NCI-H2227 (cell line): ENCODE results near the gene PTPRU.

Experiments used
- DNase-seq: peaks from one replicate; lab custom pipeline; 2025; ENCODE audit not compliant: unreplicated experiment; lab: John Stamatoyannopoulos, UW

PTPRU gene

DNA sequence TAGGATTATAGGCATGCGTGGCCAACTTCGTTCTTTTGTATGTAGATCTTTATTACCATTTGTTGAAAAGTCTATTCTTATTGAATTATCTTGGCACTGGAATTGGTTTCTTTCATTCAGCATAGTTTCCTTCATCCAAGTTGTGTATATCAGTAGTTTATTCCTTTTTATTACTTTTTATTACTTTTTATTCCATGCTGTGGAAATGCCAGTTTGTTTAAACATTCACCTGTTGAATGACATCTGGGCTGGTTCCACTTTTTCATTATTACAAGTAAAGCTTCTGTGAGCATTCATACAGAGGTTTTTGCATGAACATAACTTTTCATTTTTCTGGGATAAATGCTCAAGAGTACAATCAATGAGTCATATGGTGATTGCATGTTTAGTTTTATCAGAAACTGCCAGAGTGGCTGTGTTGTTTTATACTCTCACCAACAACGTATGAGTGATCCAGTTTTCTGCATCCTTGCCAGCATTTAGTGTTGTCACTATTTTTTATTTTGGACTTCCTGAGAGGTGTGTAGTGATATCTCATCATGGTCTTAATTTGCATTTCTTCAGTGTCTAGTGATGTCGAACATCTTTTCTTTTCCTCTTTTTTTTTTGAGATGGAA, 28.6 kb downstream of the PTPRU start:
- no peak for DNase-seq

DNA sequence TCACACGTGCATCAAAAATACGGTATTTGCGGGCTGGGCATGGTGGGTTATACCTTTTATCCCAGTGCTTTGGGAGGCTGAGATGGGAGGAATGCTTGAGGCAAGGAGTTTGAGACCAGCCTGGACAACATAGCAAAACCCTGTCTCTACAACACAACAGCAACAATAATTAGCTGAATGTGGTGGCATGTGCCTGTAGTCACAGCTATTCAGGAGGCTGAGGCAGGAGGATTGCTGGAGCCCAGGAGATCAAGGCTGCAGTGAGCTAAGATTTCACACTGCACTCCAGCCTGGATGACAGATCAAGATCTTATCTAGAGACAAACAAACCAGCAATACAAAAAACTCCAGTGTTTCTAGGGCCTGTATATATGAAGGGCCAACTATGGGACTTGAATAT, 30.6 kb downstream of the PTPRU start:
- DNase-seq: no peak

DNA sequence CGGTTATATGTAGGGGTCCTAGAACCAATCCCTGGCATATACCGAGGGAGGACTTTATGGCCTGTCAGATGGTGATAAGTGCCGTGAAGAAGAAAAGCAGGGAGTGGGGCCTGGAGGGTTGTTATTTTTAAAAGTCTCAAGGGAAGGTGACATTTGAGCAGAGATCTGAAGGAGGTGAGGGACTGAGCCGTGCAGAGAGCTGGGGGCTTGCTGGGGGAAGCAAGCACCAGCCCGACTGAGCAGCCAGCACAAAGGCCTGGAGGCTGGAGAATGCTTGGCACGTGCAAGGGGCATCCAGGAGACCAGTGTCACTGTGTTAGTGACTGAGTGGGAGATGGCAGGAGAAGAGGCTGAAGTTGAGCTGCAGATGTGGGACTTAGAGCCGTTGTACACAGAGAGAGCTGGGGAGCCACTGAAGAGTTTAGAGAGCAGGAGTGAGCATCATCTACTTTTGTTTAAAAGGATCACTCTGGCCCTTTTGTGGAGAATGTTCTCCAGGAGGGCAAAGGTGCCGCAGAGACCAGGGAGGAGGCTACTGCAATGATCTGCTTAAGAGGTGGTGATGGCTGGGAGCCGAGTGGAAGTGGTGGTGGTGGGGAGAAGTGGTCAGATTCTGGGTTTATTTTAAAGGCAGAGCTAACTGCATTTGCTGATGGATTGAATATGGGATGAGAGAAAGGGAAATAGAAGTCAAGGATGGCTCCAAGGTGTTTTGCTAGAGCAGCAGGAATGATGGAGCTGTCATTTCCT, 31.2 kb downstream of the PTPRU start:
- no peak for DNase-seq

DNA sequence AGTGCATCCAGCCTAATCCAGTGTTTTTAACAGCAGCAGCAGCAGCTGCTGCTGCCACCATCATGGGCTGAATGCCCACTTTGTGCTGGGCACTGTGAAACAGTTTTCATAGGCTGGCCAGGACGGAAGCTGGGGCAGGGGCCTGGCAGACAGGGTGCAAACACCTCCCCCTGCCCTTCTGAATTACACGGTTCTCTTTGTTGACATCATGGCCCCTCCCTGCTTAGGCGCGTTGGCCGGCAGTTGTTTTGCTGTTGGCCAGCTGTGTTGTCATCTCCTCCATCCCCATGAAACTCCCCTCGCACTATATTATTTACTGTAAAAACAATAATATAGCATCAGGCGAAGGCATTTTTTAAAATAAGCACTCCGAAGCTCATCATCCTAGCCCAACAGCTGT, 33.1 kb downstream of the PTPRU start:
- DNase-seq: peak; percentile 20

DNA sequence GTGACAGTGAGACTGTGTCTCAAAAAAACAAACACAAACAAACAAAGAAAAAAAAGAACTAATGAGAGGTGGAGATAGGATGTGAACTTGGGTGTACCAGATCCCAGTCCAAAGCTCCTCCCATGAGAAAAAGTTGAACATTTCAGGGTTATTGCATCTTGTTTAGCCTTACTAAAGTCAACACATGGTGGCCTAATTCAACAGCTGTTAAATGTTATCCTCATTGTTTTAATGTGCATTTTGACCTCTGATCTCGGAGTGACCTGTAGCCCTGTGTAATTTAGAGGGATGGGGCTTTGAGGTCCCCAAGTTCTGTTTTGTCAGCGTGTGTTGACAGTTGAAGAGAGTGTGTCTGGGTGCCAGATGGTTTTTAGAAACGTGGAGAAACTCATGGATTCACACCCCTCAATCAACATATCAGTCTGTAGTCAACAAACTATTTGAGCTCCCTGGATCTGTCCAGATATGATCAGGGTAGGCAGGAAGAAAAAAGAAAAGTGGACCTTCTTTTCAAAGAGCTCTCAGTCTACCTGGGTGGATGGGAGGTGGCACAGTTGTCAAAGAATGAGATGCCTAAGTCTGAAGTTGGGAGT, 34.7 kb downstream of the PTPRU start:
- DNase-seq: no peak

DNA sequence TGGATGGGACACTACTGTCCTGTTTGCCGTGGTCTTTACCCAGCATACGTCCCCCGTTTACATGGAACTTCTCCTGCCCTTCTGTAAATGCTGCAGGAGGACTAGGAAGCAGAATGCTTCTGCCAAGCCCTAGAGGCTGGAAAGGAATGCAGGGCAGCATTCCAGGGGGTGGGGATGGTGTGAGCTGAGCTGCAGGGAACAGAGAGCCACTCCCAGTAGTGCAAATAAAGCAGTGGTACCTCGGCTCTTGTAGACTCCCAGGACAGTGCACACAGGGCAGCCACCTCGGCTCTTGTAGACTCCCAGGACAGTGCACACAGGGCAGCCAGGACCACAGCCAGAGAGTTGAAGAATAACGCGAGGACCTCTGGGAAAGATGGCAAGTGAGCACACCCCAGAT, 35.4 kb downstream of the PTPRU start:
- DNase-seq: no peak

DNA sequence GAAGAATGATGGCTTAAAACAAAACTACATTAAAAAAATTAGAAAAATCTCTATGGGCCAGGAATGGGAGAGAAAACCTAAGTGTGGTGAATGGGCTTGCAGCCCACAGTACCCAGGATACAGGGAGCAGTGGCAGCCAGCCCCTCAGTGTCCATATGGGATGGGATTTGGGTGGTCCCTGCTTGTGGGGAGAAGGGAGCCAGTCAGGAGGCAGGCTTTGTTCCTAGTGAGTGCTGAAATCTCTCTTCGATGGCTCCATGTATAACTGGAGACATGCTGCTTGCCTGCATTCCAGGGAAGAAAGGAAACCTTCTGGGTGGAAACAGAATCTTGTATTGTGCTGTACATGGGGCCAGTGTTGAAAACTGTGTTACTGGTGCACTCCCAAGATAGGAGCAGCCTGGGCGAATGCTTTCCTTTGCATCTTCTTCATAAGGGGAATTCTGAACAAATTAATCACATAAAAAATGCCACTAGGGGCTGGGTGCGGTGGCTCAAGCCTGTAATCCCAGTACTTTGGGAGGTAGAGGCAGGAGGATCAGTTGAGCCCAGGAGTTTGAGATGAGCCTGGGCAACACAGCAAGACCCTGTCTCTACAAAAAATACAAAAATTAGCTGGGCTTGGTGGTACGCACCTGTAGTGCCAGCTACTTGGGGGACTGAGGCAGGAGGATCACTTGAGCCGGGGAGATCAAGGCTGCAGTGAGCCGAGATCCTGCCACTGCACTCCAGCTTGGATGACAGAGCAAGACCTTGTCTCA, 36.0 kb downstream of the PTPRU start:
- DNase-seq: no peak

DNA sequence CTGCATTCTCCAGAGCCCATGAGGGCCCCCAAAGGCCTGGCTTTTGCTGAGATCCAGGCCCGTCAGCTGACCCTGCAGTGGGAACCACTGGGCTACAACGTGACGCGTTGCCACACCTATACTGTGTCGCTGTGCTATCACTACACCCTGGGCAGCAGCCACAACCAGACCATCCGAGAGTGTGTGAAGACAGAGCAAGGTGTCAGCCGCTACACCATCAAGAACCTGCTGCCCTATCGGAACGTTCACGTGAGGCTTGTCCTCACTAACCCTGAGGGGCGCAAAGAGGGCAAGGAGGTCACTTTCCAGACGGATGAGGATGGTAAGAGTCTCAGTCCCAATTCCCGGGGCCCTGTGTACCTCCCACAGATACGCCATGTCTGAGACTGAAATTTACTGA, 39.1 kb downstream of the PTPRU start:
- DNase-seq: no peak

DNA sequence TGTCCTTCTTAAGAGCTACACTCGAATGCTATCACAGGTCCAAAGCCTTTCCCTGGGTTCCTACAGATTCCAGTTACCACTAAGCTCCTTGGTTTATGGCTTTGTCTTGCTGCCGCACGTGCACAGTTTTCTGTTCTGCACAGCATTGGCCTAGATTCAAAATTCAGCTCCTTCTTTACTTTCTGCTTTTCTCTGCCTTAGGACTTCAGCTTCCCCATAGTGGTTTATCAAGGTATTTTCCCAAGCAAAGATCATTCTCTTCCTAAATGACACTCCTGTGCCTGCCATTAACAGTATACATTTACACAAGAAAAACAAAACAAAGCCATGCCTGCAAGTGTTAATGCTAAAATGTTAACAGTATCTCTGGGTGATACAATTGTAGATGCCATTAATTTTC, 41.8 kb downstream of the PTPRU start:
- no peak for DNase-seq

DNA sequence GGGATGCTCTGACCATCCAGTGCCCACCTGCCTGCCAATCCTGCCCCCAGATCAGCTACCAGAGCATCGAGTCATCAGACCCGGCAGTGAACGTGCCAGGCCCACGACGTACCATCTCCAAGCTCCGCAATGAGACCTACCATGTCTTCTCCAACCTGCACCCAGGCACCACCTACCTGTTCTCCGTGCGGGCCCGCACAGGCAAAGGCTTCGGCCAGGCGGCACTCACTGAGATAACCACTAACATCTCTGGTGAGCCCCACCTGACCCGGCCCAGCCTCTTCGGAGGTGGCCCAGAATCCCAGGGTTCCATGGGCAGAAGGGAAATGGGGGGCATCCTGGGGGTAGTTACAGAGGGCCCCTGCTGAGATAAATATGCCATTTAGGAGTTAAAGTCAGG, 43.1 kb downstream of the PTPRU start:
- DNase-seq: no peak

DNA sequence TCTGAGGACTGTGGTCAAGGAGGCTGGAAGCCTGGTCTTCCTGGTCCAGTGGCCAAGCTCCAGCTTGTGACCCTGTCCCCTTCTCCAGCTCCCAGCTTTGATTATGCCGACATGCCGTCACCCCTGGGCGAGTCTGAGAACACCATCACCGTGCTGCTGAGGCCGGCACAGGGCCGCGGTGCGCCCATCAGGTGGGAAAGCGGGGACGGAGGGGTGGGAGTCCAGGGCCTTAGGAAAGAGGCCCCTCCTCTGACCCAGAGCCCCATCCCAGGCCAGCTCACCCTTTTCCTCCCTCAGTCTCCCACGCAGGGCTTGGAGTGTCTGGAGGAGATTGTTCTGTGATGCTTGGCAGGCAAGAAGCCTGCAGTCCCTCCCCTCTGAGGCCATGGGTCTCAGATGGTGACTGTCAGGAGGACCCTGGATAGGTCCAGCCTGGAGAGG, 43.6 kb downstream of the PTPRU start:
- DNase-seq: no peak

DNA sequence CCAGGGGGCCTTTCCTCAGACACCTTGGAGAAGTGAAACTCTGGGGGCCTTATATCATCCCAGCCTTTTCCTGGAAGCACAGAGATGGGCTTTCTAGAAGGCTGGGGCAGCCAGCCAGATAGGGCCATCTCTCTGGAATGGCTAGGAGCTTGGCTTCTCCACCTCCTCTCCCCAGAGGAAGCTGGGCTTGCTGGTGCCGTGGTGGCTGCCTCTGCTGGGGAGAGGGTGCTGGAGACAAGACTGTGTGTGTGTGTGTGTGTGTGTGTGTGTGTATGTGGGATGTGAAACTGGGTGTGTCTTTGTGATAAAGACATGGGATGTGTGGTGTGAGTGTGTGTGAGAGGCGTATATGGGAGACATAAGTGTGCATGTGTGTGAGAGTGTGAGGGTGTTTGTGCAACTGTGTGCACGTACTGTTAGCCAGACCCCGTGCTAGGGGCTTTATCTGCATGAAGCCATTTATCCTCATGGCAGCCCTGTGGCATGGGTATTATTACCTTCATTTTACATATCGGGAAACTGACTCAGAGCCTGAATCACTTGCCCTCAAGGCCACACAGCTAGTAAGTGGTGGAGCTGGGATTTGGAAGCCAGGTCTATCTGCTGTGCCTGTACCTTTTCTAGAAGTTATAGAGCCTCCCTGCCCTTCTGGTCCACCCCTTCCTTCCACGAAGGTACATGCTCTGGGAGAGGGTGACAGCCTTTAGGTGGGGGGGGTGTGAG, 44.2 kb downstream of the PTPRU start:
- no peak for DNase-seq

DNA sequence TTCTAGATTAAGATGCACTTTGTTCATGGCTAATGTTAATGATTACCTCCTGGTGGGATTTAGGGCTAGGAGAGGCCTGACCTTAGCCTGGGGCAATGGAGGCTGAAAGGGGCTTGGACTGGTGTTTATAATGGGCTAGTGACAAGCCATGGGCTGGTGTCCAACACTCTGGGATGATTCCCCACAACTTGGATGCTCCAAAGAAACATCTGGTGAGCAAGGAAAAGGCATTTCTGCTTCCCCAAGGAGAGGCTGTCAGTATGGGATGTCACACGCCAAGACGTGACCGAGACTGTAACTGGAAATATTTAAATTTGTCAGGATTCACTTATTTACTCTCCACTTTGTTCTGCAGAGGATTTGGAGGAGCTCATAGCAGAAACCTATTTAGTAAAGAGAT, 45.2 kb downstream of the PTPRU start:
- no peak for DNase-seq

DNA sequence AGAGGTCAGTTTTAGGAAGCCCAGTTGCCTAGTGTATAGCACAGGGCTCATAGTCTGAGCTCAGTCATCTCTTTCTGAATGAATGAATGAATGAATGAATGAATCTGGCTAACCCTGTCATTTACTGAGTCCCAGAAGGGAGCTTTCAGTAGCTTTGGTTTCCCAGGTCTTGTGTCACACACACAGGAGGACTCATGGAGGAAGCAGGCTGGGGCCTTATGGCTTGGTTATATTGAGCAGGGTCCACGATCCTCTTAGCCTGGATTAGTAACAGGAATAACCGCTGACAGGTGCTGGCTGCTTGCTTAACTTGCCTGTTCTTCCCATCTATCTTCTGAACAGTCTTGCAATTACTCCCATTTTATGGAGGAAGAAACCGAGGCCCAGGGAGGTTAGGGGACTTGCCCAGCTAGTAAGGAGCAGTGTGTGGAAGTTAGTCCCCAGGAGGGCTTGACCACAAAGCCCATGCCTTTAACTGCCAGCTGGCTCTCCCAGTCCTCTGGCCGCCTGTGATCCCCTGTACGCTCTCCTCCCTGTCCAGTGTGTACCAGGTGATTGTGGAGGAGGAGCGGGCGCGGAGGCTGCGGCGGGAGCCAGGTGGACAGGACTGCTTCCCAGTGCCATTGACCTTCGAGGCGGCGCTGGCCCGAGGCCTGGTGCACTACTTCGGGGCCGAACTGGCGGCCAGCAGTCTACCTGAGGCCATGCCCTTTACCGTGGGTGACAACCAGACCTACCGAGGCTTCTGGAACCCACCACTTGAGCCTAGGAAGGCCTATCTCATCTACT, 46.0 kb downstream of the PTPRU start:
- DNase-seq: no peak

DNA sequence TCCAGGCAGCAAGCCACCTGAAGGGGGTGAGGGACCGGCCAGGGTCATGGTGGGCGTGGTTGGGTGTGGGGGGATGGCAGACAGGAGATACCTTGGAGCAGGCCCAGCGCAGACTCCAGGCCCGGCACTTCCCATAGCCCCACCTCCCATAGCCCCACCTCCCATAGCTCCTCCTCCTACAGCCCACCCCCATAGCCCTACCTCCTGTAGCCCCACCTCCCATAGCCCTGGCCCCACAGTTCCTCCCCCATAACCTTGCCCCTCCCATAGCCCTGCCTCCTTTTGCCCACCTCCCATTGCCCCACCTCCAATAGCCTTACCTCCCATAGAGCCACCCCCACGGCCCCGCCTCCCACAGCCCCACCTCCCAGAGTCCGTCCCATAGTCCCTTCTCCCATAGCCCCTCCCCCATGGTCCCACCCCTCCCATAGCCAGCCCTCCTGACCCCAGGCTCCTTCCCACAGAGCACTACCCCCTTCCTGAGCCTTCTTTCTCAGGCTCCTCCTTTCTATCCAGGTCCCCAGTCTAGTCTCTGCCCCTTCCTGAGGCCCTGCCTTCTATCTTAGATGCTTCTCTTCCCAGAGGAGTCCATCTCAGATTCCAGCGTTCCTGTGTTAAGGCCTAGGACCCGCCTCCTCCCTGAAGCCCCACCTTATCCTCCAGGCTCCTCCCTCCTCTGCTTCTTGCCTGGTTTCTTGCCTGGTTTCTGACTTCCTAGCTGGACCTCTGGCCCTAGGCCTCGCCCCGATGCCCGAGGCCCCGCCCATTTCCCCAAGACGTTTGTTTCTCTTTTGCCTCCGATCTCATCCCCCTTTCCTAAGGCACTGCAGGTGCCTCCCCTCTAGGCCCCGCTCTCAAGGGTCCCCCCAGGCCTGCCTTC, 46.8 kb downstream of the PTPRU start:
- DNase-seq: no peak

DNA sequence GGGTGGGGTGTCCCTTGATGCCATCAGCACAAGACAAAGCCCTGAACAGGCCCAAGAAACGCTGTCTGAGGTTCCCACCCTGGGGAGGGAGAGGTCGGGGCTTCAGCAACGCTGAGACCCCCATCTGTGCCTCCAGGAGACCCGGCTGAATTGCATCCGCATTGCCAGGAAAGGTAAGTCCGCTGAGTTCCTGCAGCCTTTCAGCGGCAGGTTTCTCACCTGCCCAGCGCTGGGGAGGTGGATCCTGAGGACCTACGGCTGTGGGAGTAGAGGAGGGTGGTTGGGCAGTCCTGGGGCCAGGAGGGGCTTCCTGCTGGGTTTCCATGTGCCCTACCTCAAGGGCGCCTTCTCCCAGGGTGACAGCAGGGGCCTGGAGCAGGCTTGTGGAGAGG, 47.5 kb downstream of the PTPRU start:
- no peak for DNase-seq

DNA sequence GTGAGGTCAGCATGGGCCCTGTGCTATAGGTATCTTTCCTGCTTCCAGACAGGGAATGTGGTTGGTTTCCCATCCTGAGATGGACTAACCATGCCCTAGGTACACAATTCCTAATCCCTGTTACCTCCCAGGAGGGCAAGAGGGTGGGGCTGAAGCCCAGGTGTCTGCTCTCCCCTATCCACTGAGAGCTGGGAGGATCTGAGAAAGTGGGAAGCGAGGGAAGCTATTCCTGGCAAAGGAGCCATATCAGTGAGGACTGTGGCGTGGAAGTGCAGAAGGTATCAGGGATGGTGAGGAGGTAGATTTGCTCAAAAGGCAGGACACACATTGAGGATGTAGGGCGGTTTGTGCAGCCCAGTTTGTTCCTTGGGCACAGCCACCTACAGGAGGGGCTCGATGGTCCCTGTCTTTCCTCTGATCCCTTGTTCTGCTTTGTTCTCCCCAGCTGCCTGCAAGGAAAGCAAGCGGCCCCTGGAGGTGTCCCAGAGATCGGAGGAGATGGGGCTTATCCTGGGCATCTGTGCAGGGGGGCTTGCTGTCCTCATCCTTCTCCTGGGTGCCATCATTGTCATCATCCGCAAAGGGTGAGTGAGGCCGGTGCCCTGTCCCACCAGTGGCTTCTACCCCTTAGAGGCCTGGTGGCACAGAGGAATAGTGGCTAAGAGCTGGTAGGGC, 48.1 kb downstream of the PTPRU start:
- DNase-seq: no peak

DNA sequence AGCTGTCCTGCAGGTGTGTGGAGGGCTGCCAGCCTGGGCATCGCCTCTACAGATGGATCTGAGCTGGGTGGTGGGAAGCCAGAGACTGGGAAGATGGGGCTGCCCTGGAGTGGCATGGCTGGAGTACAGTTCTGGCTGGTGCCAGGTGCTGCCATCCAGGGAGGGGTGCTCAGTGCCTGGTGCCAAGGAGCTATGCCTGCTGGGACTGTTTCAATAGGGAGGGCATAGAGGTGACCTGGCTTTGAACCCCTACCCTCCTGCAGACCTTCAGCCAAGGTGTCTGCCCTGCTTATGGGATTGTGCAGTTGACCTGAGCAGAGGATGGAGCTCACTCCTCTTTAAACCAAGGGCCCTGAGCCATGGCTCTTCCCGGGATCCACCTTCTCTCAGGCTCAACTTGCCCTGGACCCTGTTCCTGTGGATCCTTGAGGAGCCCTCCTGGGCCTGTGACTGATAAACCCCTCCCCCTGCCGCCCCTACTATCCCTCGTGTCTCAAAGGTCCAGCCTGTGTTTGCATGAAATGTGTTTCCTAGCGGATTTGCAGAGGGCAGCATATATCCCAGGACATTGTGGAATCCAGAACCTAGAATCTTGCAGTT, 48.7 kb downstream of the PTPRU start:
- no peak for DNase-seq
